Measurements from ENCODE around the gene SOX5. TPM values are rescaled to one million over a fixed set of nuclear protein-coding genes. Genes with fewer than 3 reads are reported as not detected.
A peak's percentile ranks its signal among the peaks of the same experiment; 100 is the strongest.

SOX5 gene
- total and polyA plus RNA-seq, 9 of the 15 experiments (the other 6 are each of a cell fraction or from before 2014, with no cell fraction given): 8.3 to 16.5 (median 11.9) TPM

DNA sequence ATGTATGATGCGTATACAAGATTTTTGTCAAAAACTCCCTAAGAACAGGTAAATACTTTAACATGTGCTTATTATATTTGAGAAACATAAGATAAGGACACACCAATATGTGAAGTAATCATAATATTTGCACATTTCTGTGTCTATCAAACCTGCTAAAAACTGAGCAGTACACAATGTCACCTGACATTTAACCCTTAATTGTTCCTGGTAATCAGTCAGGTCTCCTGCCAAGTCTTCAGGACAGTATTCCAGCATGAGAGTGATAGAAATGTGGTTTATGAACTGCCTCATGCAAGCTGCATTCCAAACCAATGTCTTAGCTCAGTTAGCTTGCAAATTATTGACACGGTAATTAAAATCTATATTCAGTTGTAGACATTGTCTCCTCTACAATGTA, 4.2 kb downstream of the SOX5 start (continued):
- TF ChIP-seq, protein P1, sequence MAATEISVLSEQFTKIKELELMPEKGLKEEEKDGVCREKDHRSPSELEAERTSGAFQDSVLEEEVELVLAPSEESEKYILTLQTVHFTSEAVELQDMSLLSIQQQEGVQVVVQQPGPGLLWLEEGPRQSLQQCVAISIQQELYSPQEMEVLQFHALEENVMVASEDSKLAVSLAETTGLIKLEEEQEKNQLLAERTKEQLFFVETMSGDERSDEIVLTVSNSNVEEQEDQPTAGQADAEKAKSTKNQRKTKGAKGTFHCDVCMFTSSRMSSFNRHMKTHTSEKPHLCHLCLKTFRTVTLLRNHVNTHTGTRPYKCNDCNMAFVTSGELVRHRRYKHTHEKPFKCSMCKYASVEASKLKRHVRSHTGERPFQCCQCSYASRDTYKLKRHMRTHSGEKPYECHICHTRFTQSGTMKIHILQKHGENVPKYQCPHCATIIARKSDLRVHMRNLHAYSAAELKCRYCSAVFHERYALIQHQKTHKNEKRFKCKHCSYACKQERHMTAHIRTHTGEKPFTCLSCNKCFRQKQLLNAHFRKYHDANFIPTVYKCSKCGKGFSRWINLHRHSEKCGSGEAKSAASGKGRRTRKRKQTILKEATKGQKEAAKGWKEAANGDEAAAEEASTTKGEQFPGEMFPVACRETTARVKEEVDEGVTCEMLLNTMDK (IDR thresholded peaks at IDR 0.05; ENCODE audit: borderline replicate concordance, insufficient read depth, low read depth, low read length, poor library complexity, severe bottlenecking): no peak
- TF ChIP-seq SRSF7 (optimal IDR thresholded peaks at IDR 0.05; ENCODE audit: low read depth, low read length): no peak
- TF ChIP-seq ETV6 (IDR thresholded peaks at IDR 0.05; ENCODE audit: borderline replicate concordance in 1 of 2, low read depth in 2 of 2, low read length in 1 of 2): no peak
- no peak for TF ChIP-seq ETV6 (CRISPR knock-in tag; IDR thresholded peaks at IDR 0.05; ENCODE audit: borderline replicate concordance)
- TF ChIP-seq, protein P2, sequence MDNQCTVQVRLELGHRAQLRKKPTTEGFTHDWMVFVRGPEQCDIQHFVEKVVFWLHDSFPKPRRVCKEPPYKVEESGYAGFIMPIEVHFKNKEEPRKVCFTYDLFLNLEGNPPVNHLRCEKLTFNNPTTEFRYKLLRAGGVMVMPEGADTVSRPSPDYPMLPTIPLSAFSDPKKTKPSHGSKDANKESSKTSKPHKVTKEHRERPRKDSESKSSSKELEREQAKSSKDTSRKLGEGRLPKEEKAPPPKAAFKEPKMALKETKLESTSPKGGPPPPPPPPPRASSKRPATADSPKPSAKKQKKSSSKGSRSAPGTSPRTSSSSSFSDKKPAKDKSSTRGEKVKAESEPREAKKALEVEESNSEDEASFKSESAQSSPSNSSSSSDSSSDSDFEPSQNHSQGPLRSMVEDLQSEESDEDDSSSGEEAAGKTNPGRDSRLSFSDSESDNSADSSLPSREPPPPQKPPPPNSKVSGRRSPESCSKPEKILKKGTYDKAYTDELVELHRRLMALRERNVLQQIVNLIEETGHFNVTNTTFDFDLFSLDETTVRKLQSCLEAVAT (IDR thresholded peaks at IDR 0.05): no peak

- DNase-seq (ENCODE audit: extremely low read depth in 1 of 4, low spot score in 3 of 4): no peak
- BruUV-seq (replicated peaks): no TSS peak
- intact Hi-C loops (cut with micrococcal nuclease) (loop anchor here (10.0 kb wide), 1 partner anchor 129 kb away; no protein-coding TSS in a partner anchor), in situ Hi-C loops (cut with MboI) (no loop called here)
- no peaks in the 10 kb centered on the region for H3K27me3 ChIP-seq (ENCODE audit: control insufficient read depth in 2 of 2, insufficient read depth in 2 of 2, low read length in 2 of 2)
- TF ChIP-seq SRSF7 (optimal IDR thresholded peaks at IDR 0.05; ENCODE audit: low read depth, low read length): no peak
- no peak for TF ChIP-seq KDM2B (CRISPR knock-in tag; IDR thresholded peaks at IDR 0.05)
- H3K9ac ChIP-seq (ENCODE audit: insufficient read depth in 1 of 2, low read depth in 2 of 2, low read length in 2 of 2): no peak overlapping the region
- no peaks in the 10 kb centered on the region for H3K4me1 ChIP-seq (replicated peaks in 1 of 2; ENCODE audit: control insufficient read depth in 2 of 2, insufficient read depth in 2 of 2, low read length in 2 of 2)
- ChIA-PET POLR2A (no interaction called here), CTCF (ENCODE audit: low intra/inter-chr PET ratio) (no interaction called here)
- no peak for ATAC-seq
- H3K4me3 ChIP-seq: no peak overlapping the region
- no peak overlapping the region for H3K4me2 ChIP-seq (ENCODE audit: insufficient read depth, low read length)
- H4K20me1 ChIP-seq (replicated peaks; ENCODE audit: control insufficient read depth, insufficient read depth, low read length): no peaks in the 10 kb centered on the region
- no peak for FAIRE-seq
- no peaks in the 10 kb centered on the region for H3K9me3 ChIP-seq (replicated peaks; ENCODE audit: control insufficient read depth, insufficient read depth, low read depth, low read length)
- no peak overlapping the region for H3K27ac ChIP-seq (ENCODE audit: extremely low read depth, low read depth, low read length)
- peak overlapping the region; percentile 44; the same call in 1 of the 2 replicates for H2AFZ ChIP-seq (ENCODE audit: low read depth, low read length)
- 56% methylated on average over 5 of the region's 5 CpGs for WGBS (ENCODE audit: insufficient coverage, low coverage, missing lambda C conversion rate)
- H3K36me3 ChIP-seq (ENCODE audit: control insufficient read depth, insufficient read depth, low read length): no peaks in the 10 kb centered on the region
- no peaks in the 10 kb centered on the region for H3K79me2 ChIP-seq (ENCODE audit: control insufficient read depth, insufficient read depth, low read length)
- H3K9me1 ChIP-seq (ENCODE audit: control insufficient read depth, insufficient read depth, low read length): no peaks in the 10 kb centered on the region
These were observed 5.4 kb downstream of the SOX5 start for GRCh38 chr12:23944067-23944466.
